Measurements from ENCODE around the gene TCTA. TPM values are rescaled to one million over a fixed set of nuclear protein-coding genes. Genes with fewer than 3 reads are reported as not detected.
"Not testable (repeated sequence)": the region's sequence is repeated elsewhere in the genome, so short reads cannot be mapped to it uniquely, and the experiment has no call there.

TCTA gene
- total RNA-seq, 1 experiment from 2014 or later, result 21.6 TPM

DNA sequence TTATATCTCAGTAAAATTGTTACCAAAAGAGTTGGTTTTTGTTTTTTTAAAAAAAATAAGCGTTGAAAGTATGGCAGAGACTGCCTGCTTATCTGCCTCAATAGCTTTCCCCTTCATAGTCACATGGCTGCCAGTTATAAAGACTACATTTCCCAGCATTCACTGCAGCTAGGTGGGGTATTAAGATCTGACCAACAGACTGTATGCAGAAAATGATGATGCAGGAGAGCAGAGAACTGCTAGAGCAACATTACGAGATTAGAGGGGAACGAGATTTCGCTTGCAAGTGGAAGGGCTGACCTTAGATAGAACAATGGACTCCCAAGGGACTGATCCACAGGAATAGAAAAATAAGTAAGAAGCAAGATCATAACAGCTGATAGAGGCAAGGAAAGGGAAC is 14.8 kb upstream of the TCTA start:
- peaks cover 53% of the 10 kb centered on the region for H3K36me3 ChIP-seq
- H3K4me3 ChIP-seq, result no peak overlapping the region
- H3K27ac ChIP-seq, result no peak overlapping the region
- H3K4me1 ChIP-seq (replicated peaks), result no peaks in the 10 kb centered on the region
- DNase-seq (ENCODE audit: low read depth in 1 of 2, low spot score in 2 of 2), result no peak
- no peaks in the 10 kb centered on the region for H3K27me3 ChIP-seq (replicated peaks)
- H3K9me3 ChIP-seq (replicated peaks), result no peaks in the 10 kb centered on the region

GRCh38 chr3:49399461-49399860 is 12.8 kb upstream of the TCTA start:
- Histone ChIP-seq H3K27ac (no peak overlapping the region), H3K4me1 (replicated peaks) (no peaks in the 10 kb centered on the region), H3K27me3 (replicated peaks) (no peaks in the 10 kb centered on the region), H3K9me3 (replicated peaks) (no peaks in the 10 kb centered on the region), H3K36me3 (peaks cover 53% of the 10 kb centered on the region), H3K4me3 (no peak overlapping the region)
- no peak for DNase-seq (ENCODE audit: low read depth in 1 of 2, low spot score in 2 of 2)

GRCh38 chr3:49401766-49402165 is 10.5 kb upstream of the TCTA start:
- Histone ChIP-seq H3K9me3 (replicated peaks) (no peaks in the 10 kb centered on the region), H3K36me3 (peaks cover 40% of the 10 kb centered on the region), H3K27me3 (replicated peaks) (no peaks in the 10 kb centered on the region), H3K27ac (no peak overlapping the region), H3K4me3 (no peak overlapping the region), H3K4me1 (replicated peaks) (peaks cover 6% of the 10 kb centered on the region)
- no peak for DNase-seq (ENCODE audit: low read depth in 1 of 2, low spot score in 2 of 2)

DNA sequence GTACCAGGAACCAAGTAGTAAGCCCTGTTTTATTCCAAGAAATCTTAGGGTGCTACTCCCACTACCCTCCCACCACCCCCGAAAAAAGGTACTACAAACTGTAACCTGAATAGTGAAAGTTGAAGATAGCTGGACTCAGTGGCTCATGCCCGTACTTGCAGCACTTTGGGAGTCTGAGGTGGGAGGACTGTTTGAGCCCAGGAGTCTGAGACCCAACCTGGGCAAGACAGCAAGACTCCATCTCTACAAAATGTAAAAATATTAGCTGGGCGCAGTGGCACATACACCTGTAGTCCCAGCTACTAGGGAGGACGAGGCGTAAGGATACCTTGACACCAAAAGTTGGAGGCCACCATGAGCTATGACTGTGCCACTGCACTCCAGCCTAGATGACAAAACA is 8.3 kb upstream of the TCTA start:
- H3K36me3 ChIP-seq, result peaks cover 32% of the 10 kb centered on the region
- H3K4me1 ChIP-seq (replicated peaks), result peaks cover 6% of the 10 kb centered on the region
- DNase-seq (ENCODE audit: low read depth in 1 of 2, low spot score in 2 of 2), result no peak
- H3K27me3 ChIP-seq (replicated peaks), result no peaks in the 10 kb centered on the region
- H3K9me3 ChIP-seq (replicated peaks), result no peaks in the 10 kb centered on the region
- no peak overlapping the region for H3K27ac ChIP-seq
- no peak overlapping the region for H3K4me3 ChIP-seq

GRCh38 chr3:49405570-49405969 is 6.7 kb upstream of the TCTA start:
- H3K27me3 ChIP-seq (replicated peaks); DNase-seq (ENCODE audit: low read depth in 1 of 2, low spot score in 2 of 2); H3K27ac ChIP-seq; H3K4me3 ChIP-seq; H3K9me3 ChIP-seq (replicated peaks): not testable (repeated sequence)
- Histone ChIP-seq H3K4me1 (replicated peaks) (peaks cover 19% of the 10 kb centered on the region), H3K36me3 (peaks cover 42% of the 10 kb centered on the region)

DNA sequence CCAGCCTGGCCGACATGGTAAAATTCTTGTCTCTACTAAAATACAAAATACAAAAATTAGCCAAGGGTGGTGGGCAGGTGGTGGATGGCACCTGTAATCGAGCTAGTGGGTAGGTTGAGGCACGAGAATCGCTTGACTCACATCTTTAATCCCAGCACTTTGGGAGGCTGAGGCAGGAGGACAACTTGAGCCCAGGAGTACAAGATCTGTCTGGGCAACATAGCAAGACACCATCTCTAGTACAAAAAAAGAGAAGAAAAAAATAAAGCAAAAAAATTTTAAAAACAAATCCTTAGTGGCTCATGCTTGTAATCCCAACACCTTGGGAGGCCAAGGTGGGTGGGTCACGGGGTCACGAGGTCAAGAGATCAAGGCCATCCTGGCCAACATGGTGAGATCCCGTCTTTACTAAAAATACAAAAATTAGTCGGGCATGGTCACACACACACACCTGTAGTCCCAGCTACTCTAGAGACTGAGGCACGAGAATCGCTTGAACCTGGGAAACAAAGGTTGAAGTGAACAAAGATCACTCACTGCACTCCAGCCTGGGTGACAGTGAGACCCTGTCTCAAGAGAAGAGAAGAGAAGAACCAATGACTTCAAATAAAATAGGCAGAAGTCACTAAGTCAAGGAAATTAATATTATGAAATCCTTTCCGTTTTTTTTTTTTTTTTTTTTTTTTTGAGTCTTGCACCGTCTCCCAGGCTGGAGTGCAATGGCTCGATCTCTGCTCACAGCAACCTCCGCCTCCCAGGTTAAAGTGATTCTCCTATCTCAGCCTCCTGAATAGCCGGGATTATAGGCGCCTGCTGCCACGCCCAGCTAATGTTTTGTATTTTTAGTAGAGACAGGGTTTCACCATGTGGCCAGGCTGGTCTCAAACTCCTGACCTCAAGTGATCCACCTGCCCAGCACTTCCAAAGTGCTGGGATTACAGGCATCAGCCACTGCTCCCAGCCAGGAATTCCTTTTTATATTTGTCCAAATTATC is 5.4 kb upstream of the TCTA start:
- DNase-seq (ENCODE audit: low read depth in 1 of 2, low spot score in 2 of 2), result no peak
- H3K27ac ChIP-seq, result no peak overlapping the region
- peaks cover 19% of the 10 kb centered on the region for H3K4me1 ChIP-seq (replicated peaks)
- peaks cover 45% of the 10 kb centered on the region for H3K36me3 ChIP-seq
- H3K27me3 ChIP-seq (replicated peaks), result no peaks in the 10 kb centered on the region
- no peak overlapping the region for H3K4me3 ChIP-seq
- no peaks in the 10 kb centered on the region for H3K9me3 ChIP-seq (replicated peaks)

GRCh38 chr3:49410066-49410845 is 2.0 kb upstream of the TCTA start:
- Histone ChIP-seq H3K36me3 (peaks cover 59% of the 10 kb centered on the region), H3K27me3 (replicated peaks) (no peaks in the 10 kb centered on the region), H3K27ac (peak overlapping the region; percentile 97), H3K9me3 (replicated peaks) (no peaks in the 10 kb centered on the region), H3K4me1 (replicated peaks) (peaks cover 30% of the 10 kb centered on the region), H3K4me3 (peak overlapping the region; percentile 93)
- no peak for DNase-seq (ENCODE audit: low read depth in 1 of 2, low spot score in 2 of 2)

GRCh38 chr3:49410846-49411534 is 1.2 kb upstream of the TCTA start:
- DNase-seq (ENCODE audit: low read depth in 1 of 2, low spot score in 2 of 2), result peak in 1 of 2 experiments; percentile 32
- H3K9me3 ChIP-seq (replicated peaks), result no peaks in the 10 kb centered on the region
- peaks cover 59% of the 10 kb centered on the region for H3K36me3 ChIP-seq
- peak overlapping the region; percentile 97 for H3K27ac ChIP-seq
- H3K27me3 ChIP-seq (replicated peaks), result no peaks in the 10 kb centered on the region
- H3K4me1 ChIP-seq (replicated peaks), result peaks cover 26% of the 10 kb centered on the region
- H3K4me3 ChIP-seq, result peak overlapping the region; percentile 93

DNA sequence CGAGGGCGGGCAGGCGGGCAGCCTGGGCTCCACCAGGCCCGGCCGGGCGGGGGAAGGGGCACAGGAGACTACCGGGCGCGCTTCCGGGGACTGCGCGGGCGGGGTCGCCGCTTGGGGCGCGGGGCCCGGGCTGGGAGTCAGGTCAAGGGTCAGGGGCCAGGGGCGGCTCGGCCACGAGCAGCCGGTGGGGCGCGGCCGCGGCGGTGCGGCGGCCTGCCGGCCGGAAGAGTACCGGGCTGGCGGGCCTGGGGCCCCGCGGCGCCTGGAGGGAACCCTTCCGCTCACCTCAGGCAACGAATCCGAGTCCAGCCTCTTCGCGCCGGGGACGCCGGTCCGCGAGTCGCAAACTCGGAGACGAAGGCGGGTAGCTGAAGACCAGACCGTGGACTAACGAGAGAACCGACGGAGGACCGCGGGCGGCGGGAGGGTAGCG is 672 bp upstream of the TCTA start:
- DNase-seq (ENCODE audit: low read depth in 1 of 2, low spot score in 2 of 2), result no peak
- H3K36me3 ChIP-seq, result peaks cover 65% of the 10 kb centered on the region
- peaks cover 24% of the 10 kb centered on the region for H3K4me1 ChIP-seq (replicated peaks)
- H3K4me3 ChIP-seq, result peak overlapping the region; percentile 93
- no peaks in the 10 kb centered on the region for H3K27me3 ChIP-seq (replicated peaks)
- no peaks in the 10 kb centered on the region for H3K9me3 ChIP-seq (replicated peaks)
- peak overlapping the region; percentile 97 for H3K27ac ChIP-seq

DNA sequence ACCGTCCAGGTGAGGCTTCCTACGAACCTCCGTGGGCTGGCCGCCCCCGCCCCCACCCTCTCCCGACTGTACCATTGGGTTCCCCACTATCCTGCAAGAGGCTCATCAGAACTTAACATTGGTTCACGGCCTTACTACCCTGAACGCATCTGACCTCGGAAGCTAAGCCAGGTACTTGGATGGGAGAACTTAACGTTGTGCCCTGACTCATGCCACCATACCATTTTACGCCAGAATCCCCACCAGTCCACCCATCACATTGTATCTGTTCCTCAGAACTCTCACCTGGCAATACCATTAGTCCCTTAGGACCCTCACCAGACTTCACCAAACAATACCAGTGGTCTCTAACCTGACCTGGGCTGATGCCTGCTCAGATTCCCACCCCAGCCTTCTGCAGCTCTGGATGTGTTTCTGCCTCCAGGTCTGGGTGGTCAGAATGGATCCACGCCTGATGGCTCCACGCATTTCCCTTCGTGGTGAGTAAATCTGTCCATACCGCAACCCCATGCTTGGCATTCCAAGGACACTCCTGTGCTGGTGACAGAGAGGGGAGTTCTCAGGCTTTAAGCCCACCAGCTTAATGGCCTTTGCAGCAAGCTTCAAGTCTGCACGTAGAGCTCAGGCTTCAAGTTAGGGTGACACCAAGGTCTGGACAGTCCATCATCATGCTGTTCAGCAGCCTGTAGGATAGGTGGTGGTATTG is 562 bp downstream of the TCTA start:
- Histone ChIP-seq H3K4me3 (peak overlapping the region; percentile 93), H3K9me3 (replicated peaks) (no peaks in the 10 kb centered on the region), H3K36me3 (peaks cover 76% of the 10 kb centered on the region), H3K27ac (peak overlapping the region; percentile 91), H3K27me3 (replicated peaks) (no peaks in the 10 kb centered on the region), H3K4me1 (replicated peaks) (peaks cover 24% of the 10 kb centered on the region)
- peak in 1 of 2 experiments; percentile 23 for DNase-seq (ENCODE audit: low read depth in 1 of 2, low spot score in 2 of 2)

DNA sequence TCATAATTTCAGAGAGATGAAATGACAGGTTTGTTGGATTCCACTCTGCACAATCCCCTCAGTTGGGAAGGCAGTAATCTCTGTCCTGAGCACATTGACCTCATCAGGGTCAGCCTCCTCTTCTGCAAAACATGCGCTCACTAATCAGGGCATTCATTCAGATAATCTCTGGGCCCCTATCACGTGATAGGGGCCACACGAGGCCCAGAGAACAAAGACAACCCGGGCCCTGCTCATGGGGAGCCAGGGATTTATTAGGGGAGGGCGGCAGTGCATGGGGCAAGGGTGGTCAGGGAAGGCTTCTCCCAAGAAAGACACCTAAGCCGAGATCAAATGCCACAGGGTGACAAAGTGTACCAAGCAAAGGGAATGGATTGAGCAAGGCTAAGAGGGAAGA is 1.1 kb downstream of the TCTA start:
- peak overlapping the region; percentile 93 for H3K4me3 ChIP-seq
- peaks cover 76% of the 10 kb centered on the region for H3K36me3 ChIP-seq
- no peaks in the 10 kb centered on the region for H3K9me3 ChIP-seq (replicated peaks)
- DNase-seq (ENCODE audit: low read depth in 1 of 2, low spot score in 2 of 2), result no peak
- no peaks in the 10 kb centered on the region for H3K27me3 ChIP-seq (replicated peaks)
- H3K27ac ChIP-seq, result peak overlapping the region; percentile 91
- peaks cover 24% of the 10 kb centered on the region for H3K4me1 ChIP-seq (replicated peaks)

GRCh38 chr3:49414753-49415152 is 2.5 kb downstream of the TCTA start:
- Histone ChIP-seq H3K36me3 (peaks cover 76% of the 10 kb centered on the region), H3K27ac (no peak overlapping the region)

More at GRCh38 chr3:49414753-49415152, 2.5 kb downstream of the TCTA start:
- Histone ChIP-seq H3K4me1 (replicated peaks) (peaks cover 17% of the 10 kb centered on the region), H3K9me3 (replicated peaks) (no peaks in the 10 kb centered on the region), H3K4me3 (no peak overlapping the region), H3K27me3 (replicated peaks) (no peaks in the 10 kb centered on the region)
- no peak for DNase-seq (ENCODE audit: low read depth in 1 of 2, low spot score in 2 of 2)

All from SJSA1 (cell line).